ENCODE results near the gene KLHL13. TPM values are rescaled to one million over a fixed set of nuclear protein-coding genes. Genes with fewer than 3 reads are reported as not detected.

Gene KLHL13
- total RNA-seq, 2 experiments from 2014 or later = 1.3 to 1.5 TPM

DNA sequence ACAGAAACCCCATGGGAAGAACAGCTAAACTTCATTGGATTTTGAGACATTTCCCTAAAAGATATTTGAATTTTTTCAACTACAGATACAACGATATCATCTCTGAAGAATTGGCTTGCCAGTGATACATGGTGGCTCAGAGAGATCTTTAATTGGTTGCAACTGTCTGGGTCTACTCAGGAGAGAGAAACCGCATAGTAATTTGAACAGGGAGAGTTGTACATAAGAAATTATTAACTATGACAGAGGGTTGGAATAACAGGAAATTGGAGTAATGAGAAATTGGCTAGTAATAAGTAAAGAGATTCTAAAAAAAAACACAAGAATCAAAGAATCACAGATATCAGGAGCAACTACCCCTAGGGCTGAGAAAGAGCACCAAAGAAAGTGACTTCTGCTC lies 118.4 kb downstream of the KLHL13 start:
- intact Hi-C loops (cut with micrococcal nuclease) = loop anchor here (10.0 kb wide), 1 partner anchor 237 kb away; no protein-coding TSS in a partner anchor

DNA sequence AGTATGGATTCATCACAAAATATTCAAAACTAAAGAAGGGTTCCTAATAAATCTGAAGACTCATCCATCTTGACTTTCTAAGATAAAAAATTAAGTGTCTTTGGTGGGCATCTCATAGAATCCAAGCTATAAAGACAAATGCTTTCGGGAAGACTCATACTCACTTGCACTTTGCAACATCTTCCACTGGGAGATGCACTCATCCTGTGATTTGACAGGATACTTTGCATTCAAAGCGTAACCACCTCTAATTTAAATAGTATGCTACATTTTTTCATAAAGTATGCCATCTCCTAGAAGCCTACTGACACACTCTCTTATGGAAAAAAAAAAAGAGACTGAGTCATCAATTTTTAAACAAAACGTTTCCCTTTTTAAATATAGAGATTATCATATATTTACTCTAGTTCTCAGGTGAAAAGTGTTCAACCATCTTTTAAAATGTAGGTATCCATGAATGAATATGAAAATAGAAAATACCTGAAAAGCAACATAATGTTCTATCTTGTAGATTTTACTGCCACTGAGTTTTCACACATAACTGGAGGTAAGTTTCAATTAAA lies 119.6 kb downstream of the KLHL13 start:
- intact Hi-C loops (cut with micrococcal nuclease) = loop anchor here (10.0 kb wide), 1 partner anchor 238 kb away; no protein-coding TSS in a partner anchor
- Mint-ChIP-seq H3K9me3 (no peaks in the 10 kb centered on the region), H3K4me1 (ENCODE audit: low read depth) (no peaks in the 10 kb centered on the region), H3K4me3 (no peak overlapping the region), H3K36me3 (ENCODE audit: low read depth) (no peaks in the 10 kb centered on the region), H3K27me3 (ENCODE audit: low read depth) (no peaks in the 10 kb centered on the region), H3K27ac (no peak overlapping the region)
- CTCF ChIA-PET = interaction anchor here (0.6 kb wide), 1 partner anchor 12 kb away, joined by 3 read pairs; no protein-coding TSS in a partner anchor
- no peak for DNase-seq

More for the DNA sequence above, 118.4 kb downstream of the KLHL13 start:
- DNase-seq = no peak
- no peak overlapping the region for H3K27ac Mint-ChIP-seq
- CTCF ChIA-PET = no interaction called here
- H3K4me3 Mint-ChIP-seq = no peak overlapping the region
- no peaks in the 10 kb centered on the region for H3K27me3 Mint-ChIP-seq (ENCODE audit: low read depth)
- no peaks in the 10 kb centered on the region for H3K36me3 Mint-ChIP-seq (ENCODE audit: low read depth)
- no peaks in the 10 kb centered on the region for H3K9me3 Mint-ChIP-seq
- no peaks in the 10 kb centered on the region for H3K4me1 Mint-ChIP-seq (ENCODE audit: low read depth)

DNA sequence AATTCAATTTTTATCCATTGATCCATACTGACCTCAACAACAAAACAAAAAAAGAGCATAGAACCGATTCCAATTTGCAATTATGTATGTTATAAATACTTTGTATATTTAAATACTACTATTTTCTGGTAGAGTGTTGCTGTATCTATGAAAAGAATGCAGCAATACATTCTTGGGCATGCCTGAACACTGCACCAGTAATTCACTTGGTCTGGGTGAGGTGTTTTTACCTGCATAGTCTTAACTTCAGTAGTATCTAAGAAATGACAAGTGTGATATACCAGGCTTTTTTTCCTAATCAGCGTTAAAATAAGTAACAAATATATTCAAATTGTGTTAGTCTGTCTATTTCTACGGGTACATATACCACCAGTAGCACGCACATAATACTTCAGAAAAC lies 120.2 kb downstream of the KLHL13 start:
- intact Hi-C loops (cut with micrococcal nuclease) = loop anchor here (10.0 kb wide), 1 partner anchor 238 kb away; no protein-coding TSS in a partner anchor
- Mint-ChIP-seq H3K4me1 (ENCODE audit: low read depth) (no peaks in the 10 kb centered on the region), H3K36me3 (ENCODE audit: low read depth) (no peaks in the 10 kb centered on the region), H3K27ac (no peak overlapping the region), H3K27me3 (ENCODE audit: low read depth) (no peaks in the 10 kb centered on the region), H3K4me3 (no peak overlapping the region), H3K9me3 (no peaks in the 10 kb centered on the region)
- CTCF ChIA-PET = interaction anchor here (0.6 kb wide), 1 partner anchor 11 kb away, joined by 3 read pairs; no protein-coding TSS in a partner anchor
- DNase-seq = no peak

DNA sequence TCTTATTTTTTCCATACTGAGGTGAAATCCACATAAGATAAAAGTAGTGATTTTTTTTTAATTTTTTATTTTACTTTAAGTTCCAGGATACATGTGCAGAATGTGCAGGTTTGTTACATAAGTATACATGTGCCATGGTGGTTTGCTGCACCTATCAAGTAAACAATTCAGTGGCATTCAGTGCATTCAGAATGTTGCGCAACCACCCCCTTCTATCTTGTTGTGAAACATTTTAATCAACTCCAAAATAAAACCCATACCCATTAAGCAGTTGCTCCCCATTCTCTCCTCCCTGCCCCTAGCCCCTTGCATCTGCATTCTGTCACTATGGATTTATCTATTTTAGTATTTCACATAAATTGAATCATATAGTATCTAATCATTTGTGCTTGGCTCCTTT lies 121.2 kb downstream of the KLHL13 start:
- no peak for DNase-seq
- no peaks in the 10 kb centered on the region for H3K27me3 Mint-ChIP-seq (ENCODE audit: low read depth)
- intact Hi-C loops (cut with micrococcal nuclease) = loop anchor here (10.0 kb wide), 1 partner anchor 239 kb away; no protein-coding TSS in a partner anchor
- no peaks in the 10 kb centered on the region for H3K4me1 Mint-ChIP-seq (ENCODE audit: low read depth)
- no peaks in the 10 kb centered on the region for H3K36me3 Mint-ChIP-seq (ENCODE audit: low read depth)
- H3K9me3 Mint-ChIP-seq = no peaks in the 10 kb centered on the region
- no peak overlapping the region for H3K4me3 Mint-ChIP-seq
- CTCF ChIA-PET = no interaction called here
- H3K27ac Mint-ChIP-seq = no peak overlapping the region

DNA sequence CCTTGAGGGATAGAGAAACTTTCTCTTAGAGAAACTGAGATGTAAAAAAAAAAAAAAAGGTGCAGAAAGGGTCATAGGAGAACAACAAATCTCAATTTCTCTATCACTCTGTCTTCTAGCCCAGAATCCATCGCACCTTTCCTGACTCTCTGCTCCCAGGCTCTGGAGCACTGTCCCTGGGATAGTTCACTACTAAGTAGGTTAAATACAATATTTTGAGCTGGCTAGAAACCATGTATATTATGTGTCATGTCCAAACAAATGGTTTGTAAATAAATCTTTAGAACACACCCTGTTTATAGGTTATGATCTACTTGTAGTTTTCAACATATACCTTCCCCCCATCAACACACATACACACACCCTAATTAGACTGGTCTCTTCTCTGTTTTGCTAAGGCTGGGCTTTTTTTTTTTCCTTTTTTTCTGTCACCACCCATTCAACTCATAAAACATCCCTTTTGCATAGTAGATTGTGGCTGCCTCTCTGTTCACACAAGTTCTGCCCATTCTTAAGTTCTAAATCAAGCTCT lies 124.4 kb downstream of the KLHL13 start:
- intact Hi-C loops (cut with micrococcal nuclease) = loop anchor here (10.0 kb wide), 1 partner anchor 243 kb away; no protein-coding TSS in a partner anchor
- no peak for DNase-seq
- H3K4me3 Mint-ChIP-seq = no peak overlapping the region
- no peaks in the 10 kb centered on the region for H3K27me3 Mint-ChIP-seq (ENCODE audit: low read depth)
- no peaks in the 10 kb centered on the region for H3K9me3 Mint-ChIP-seq
- CTCF ChIA-PET = no interaction called here
- no peak overlapping the region for H3K27ac Mint-ChIP-seq
- no peaks in the 10 kb centered on the region for H3K36me3 Mint-ChIP-seq (ENCODE audit: low read depth)
- no peaks in the 10 kb centered on the region for H3K4me1 Mint-ChIP-seq (ENCODE audit: low read depth)

DNA sequence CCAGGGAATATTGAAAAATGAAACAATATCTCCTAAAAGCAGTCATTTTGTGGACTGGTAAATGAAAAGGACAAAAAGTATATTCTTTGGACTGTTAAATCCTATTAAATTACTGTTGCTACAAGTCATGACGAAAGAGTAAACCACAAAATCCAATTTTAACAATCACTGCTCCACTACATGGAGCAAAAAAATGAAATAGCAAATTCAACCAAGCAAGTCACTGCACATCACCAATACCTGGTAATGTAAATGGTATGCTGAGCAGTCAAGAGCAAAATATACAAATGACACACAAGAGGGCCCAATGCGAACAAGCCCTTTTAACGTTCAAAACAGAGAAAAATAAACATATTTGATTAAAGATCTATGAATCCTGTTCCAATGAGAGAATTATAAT lies 126.2 kb downstream of the KLHL13 start:
- no peak for DNase-seq
- Mint-ChIP-seq H3K9me3 (no peaks in the 10 kb centered on the region), H3K27me3 (ENCODE audit: low read depth) (no peaks in the 10 kb centered on the region), H3K27ac (no peak overlapping the region), H3K36me3 (ENCODE audit: low read depth) (no peaks in the 10 kb centered on the region), H3K4me1 (ENCODE audit: low read depth) (no peaks in the 10 kb centered on the region), H3K4me3 (no peak overlapping the region)
- CTCF ChIA-PET = no interaction called here
- intact Hi-C loops (cut with micrococcal nuclease) = loop anchor here (10.0 kb wide), 1 partner anchor 244 kb away; no protein-coding TSS in a partner anchor

DNA sequence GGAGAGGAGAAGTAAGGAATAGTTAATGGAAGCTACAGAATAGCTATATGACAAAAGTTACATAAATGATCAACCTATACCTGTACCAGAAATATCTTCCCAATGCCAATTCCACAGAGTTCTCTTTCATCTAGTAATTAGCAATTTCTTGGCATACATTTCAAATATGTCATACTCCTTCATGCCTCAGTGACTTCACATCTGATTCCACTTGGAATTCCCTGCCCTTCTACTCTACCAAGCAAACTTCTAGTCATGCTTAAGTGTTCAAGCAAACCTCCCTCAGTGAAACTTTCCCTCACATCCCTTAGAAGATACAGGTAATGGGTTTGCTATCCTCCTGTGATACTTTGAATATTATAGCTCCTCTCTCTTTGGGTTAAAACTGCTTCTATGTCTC lies 127.1 kb downstream of the KLHL13 start:
- H3K9me3 Mint-ChIP-seq = no peaks in the 10 kb centered on the region
- intact Hi-C loops (cut with micrococcal nuclease) = no loop called here
- no peak overlapping the region for H3K27ac Mint-ChIP-seq
- no peaks in the 10 kb centered on the region for H3K27me3 Mint-ChIP-seq (ENCODE audit: low read depth)
- CTCF ChIA-PET = no interaction called here
- H3K36me3 Mint-ChIP-seq (ENCODE audit: low read depth) = no peaks in the 10 kb centered on the region
- no peaks in the 10 kb centered on the region for H3K4me1 Mint-ChIP-seq (ENCODE audit: low read depth)
- DNase-seq = no peak
- H3K4me3 Mint-ChIP-seq = no peak overlapping the region

DNA sequence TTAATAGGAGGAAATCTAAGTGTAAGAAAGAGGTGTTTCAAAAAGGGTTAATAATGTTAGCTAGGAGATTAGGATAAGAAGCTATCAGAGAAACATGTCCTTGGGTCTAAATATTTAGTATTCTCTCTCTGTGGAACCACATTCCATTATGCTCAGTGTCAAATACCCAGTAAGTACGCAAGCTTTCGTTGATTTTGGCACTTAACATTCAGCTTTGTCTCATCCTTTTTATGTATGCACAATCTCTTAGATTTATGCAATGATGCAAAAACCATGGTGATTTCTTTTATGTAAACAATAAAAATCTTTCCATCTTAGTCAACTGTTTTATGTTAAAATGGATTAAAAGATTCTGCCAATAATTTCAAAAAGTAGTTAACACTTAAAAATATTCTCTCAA lies 129.2 kb downstream of the KLHL13 start:
- Mint-ChIP-seq H3K4me1 (ENCODE audit: low read depth) (no peaks in the 10 kb centered on the region), H3K4me3 (no peak overlapping the region), H3K36me3 (ENCODE audit: low read depth) (no peaks in the 10 kb centered on the region), H3K27ac (no peak overlapping the region), H3K27me3 (ENCODE audit: low read depth) (no peaks in the 10 kb centered on the region), H3K9me3 (no peaks in the 10 kb centered on the region)
- CTCF ChIA-PET = no interaction called here
- DNase-seq = no peak
- intact Hi-C loops (cut with micrococcal nuclease) = no loop called here

DNA sequence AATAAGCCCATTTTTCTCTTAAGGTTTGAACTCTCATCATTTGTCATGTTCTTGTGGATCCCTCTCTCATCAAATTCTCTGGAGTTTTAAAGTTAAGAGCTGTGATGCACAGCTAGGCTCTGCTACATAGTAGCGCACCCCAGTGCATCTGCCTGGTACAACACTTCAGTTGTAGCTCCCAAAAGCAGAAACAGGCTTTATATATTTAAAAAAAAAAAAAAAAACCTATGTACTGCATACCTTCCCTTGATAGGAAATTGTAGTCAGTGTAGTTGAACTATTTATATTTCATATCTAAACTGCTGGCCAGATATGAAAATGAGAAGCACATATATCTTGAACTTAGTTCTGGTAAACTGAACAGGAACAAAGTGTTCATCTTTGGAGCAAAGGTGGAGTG lies 131.4 kb downstream of the KLHL13 start:
- intact Hi-C loops (cut with micrococcal nuclease) = no loop called here
- CTCF ChIA-PET = interaction anchor here (0.6 to 0.7 kb wide), 2 partner anchors 11 to 13 kb away, joined by 3 read pairs; no protein-coding TSS in a partner anchor
- Mint-ChIP-seq H3K4me3 (no peak overlapping the region), H3K9me3 (no peaks in the 10 kb centered on the region), H3K27ac (no peak overlapping the region), H3K27me3 (ENCODE audit: low read depth) (no peaks in the 10 kb centered on the region), H3K4me1 (ENCODE audit: low read depth) (no peaks in the 10 kb centered on the region), H3K36me3 (ENCODE audit: low read depth) (no peaks in the 10 kb centered on the region)
- no peak for DNase-seq

DNA sequence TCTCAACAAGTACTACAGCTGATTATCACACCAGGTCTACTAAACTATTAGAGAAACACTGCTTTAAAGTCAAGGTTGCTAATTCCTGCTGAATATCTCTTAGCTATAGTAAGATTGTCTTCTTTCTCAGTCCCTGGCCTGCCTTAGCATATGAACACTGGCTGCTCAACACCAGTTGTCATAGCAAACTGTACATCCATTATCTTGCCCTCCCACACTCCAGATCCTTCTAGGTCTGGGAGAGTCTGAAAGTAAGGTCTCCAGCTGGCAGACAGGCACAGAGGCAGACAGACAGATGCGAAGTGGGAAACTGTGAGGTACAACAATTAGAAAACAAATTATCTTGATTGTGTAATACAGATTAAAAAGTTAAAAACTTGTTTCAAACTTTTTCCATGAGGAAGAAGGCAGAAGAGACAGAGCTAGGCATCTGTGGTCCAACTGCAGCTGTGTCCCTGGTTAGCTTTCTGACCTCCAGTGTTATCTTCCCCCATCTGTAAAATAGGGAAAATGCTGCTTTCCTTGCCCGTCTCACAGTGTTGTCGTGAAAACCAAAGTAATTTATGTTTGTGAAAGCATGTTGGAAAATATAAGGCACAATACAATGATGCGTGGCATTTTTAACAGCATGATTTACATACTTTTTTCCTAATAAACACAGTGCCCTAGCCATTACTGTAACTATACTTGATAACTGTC lies 133.8 kb downstream of the KLHL13 start:
- no peaks in the 10 kb centered on the region for H3K9me3 Mint-ChIP-seq
- H3K4me3 Mint-ChIP-seq = no peak overlapping the region
- no peaks in the 10 kb centered on the region for H3K4me1 Mint-ChIP-seq (ENCODE audit: low read depth)
- no peak overlapping the region for H3K27ac Mint-ChIP-seq
- H3K27me3 Mint-ChIP-seq (ENCODE audit: low read depth) = no peaks in the 10 kb centered on the region
- DNase-seq = no peak
- intact Hi-C loops (cut with micrococcal nuclease) = no loop called here
- H3K36me3 Mint-ChIP-seq (ENCODE audit: low read depth) = no peaks in the 10 kb centered on the region
- CTCF ChIA-PET = no interaction called here

DNA sequence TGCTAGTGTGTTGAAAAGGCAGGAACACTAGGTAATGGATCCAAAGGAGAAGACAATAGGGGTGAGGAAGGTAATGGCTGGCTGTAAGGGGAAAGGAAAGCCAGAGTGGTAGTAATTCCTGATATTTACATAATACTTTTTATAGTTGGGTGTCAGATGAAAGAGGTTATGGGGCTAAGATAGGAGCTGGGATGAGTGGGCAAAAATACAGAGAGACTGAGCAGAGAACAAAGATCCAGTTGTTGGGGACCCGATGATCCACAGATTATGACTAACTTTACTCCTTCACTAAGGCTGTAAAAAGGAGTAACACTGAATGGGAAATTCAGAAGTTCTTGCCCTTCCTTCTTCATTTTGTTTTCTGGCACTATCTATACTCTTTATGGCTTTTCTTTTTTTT lies 138.2 kb downstream of the KLHL13 start:
- CTCF ChIA-PET = interaction anchor here (0.6 kb wide), 1 partner anchor 427 kb away, joined by 4 read pairs; no protein-coding TSS in a partner anchor
- no peak overlapping the region for H3K27ac Mint-ChIP-seq

DNA sequence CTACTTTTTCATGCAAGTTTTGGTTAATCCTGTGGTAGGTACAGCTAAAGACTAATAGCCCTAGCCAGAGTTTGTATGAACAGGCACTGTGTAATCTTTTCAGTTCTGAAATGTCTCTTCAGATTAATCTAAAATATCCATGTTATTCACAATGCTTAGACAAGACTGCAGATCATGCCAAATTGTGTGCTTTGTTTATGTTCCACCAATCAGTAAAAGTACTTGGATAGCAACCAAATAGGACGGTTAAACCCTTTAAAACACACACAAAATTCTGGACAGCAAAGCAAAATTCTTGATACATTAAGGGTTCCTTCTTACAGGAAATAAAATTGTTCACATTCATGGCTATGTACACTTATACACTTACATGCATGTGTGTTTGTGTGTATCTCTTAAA lies 139.1 kb downstream of the KLHL13 start:
- H3K36me3 Mint-ChIP-seq (ENCODE audit: low read depth) = no peaks in the 10 kb centered on the region
- no peak overlapping the region for H3K4me3 Mint-ChIP-seq
- no peaks in the 10 kb centered on the region for H3K27me3 Mint-ChIP-seq (ENCODE audit: low read depth)
- H3K27ac Mint-ChIP-seq = no peak overlapping the region
- no peak for DNase-seq
- H3K9me3 Mint-ChIP-seq = no peaks in the 10 kb centered on the region
- CTCF ChIA-PET = no interaction called here
- no peaks in the 10 kb centered on the region for H3K4me1 Mint-ChIP-seq (ENCODE audit: low read depth)
- intact Hi-C loops (cut with micrococcal nuclease) = no loop called here

More for the DNA sequence above, 138.2 kb downstream of the KLHL13 start:
- H3K36me3 Mint-ChIP-seq (ENCODE audit: low read depth) = no peaks in the 10 kb centered on the region
- H3K4me1 Mint-ChIP-seq (ENCODE audit: low read depth) = no peaks in the 10 kb centered on the region
- intact Hi-C loops (cut with micrococcal nuclease) = no loop called here
- no peak overlapping the region for H3K4me3 Mint-ChIP-seq
- no peaks in the 10 kb centered on the region for H3K9me3 Mint-ChIP-seq
- DNase-seq = no peak
- H3K27me3 Mint-ChIP-seq (ENCODE audit: low read depth) = no peaks in the 10 kb centered on the region
